HEK293 (cell line): Measurements from ENCODE around the gene CDYL.

ENCODE experiments used
- CTCF ChIA-PET: fragments of 350-600 bp; formaldehyde crosslinking; extraction: SDS; loops from one replicate; lab custom pipeline; 2021; ENCODE audit warnings: antibody characterized with exemption; lab: Yijun Ruan, JAX
- POLR2A ChIA-PET: fragments of 300-600 bp; formaldehyde crosslinking; extraction: SDS; loops from one replicate; lab custom pipeline; 2020; ENCODE audit warnings: antibody characterized with exemption, inconsistent platforms; lab: Yijun Ruan, JAX
- H3K27ac ChIP-seq: fragments of 200-500 bp; sonication (Bioruptor generic); 2 replicates; pipeline ENCODE4 v1.5.1; 2014; ENCODE audit warnings: low read depth, low read length, control low read depth, inconsistent platforms; ENCODE audit errors: extremely low read depth
- H3K36me3 ChIP-seq, 2 experiments: fragments of 200-500 bp in 1 of 2; sonication (Bioruptor generic) in 1 of 2; 1 replicate in 1 of 2; 2 replicates in 1 of 2; pipeline ENCODE4 v1.5.1; 2014 to 2017; ENCODE audit warnings: inconsistent platforms in 2 of 2, low read length in 2 of 2; ENCODE audit not compliant: control insufficient read depth in 2 of 2, insufficient read depth in 1 of 2
- H3K4me1 ChIP-seq: fragments of 200-500 bp; sonication (Bioruptor generic); 2 replicates; pipeline ENCODE4 v1.5.1; 2014; ENCODE audit warnings: mild to moderate bottlenecking, low read length, inconsistent platforms; ENCODE audit not compliant: control insufficient read depth, insufficient read depth
- H3K4me3 ChIP-seq: 2 replicates; pipeline ENCODE4 v1.5.1; 2011; ENCODE audit warnings: low read depth, mild to moderate bottlenecking, control low read depth, low read length, moderate library complexity
- H3K9me3 ChIP-seq: fragments of 200-500 bp; sonication (Bioruptor generic); 2 replicates; pipeline ENCODE4 v1.5.1; 2014; ENCODE audit warnings: low read depth, low read length, inconsistent platforms; ENCODE audit not compliant: control insufficient read depth, insufficient read depth
- FEZF1 ChIP-seq: fragments of 450-650 bp; formaldehyde crosslinking; IDR thresholded peaks from 2 replicates; pipeline ENCODE4 v1.5.1; 2016; ENCODE audit warnings: missing biosample characterization, missing genetic modification characterization
- GFI1B ChIP-seq: fragments of 450-650 bp; formaldehyde crosslinking; IDR thresholded peaks from 2 replicates; pipeline ENCODE4 v1.5.1; 2016; ENCODE audit warnings: missing biosample characterization, missing genetic modification characterization
- HOXC10 ChIP-seq: sonication (generic); formaldehyde crosslinking; IDR thresholded peaks from 2 replicates; pipeline ENCODE4 v1.8.1; 2023; ENCODE audit warnings: mild to moderate bottlenecking, missing genetic modification reagents
- PBX3 ChIP-seq: sonication (generic); formaldehyde crosslinking; IDR thresholded peaks from 2 replicates; pipeline ENCODE4 v1.8.1; 2022; ENCODE audit warnings: mild to moderate bottlenecking, moderate library complexity, missing genetic modification reagents
- PRDM6 ChIP-seq: fragments of 450-650 bp; formaldehyde crosslinking; IDR thresholded peaks from 2 replicates; pipeline ENCODE4 v1.5.1; 2017; ENCODE audit warnings: missing biosample characterization, missing genetic modification characterization
- SCRT2 ChIP-seq: fragments of 450-650 bp; formaldehyde crosslinking; IDR thresholded peaks from 2 replicates; pipeline ENCODE4 v1.5.1; 2016; ENCODE audit warnings: missing biosample characterization, missing genetic modification characterization
- WT1 ChIP-seq: fragments of 450-650 bp; formaldehyde crosslinking; IDR thresholded peaks from 2 replicates; pipeline ENCODE4 v1.5.1; 2016; ENCODE audit warnings: missing biosample characterization, missing genetic modification characterization
- YY1 ChIP-seq: fragments of 450-650 bp; formaldehyde crosslinking; IDR thresholded peaks from 2 replicates; pipeline ENCODE4 v1.5.1; 2018; ENCODE audit warnings: missing biosample characterization, missing genetic modification characterization
- ZBTB48 ChIP-seq: fragments of 450-650 bp; formaldehyde crosslinking; IDR thresholded peaks from 2 replicates; pipeline ENCODE4 v1.5.1; 2016; ENCODE audit warnings: missing biosample characterization, missing genetic modification characterization
- ZNF132 ChIP-seq: fragments of 450-650 bp; formaldehyde crosslinking; IDR thresholded peaks from 2 replicates; pipeline ENCODE4 v1.5.1; 2017; ENCODE audit warnings: missing biosample characterization, missing genetic modification characterization, borderline replicate concordance
- ZNF169 ChIP-seq: fragments of 450-650 bp; formaldehyde crosslinking; IDR thresholded peaks from 2 replicates; pipeline ENCODE4 v1.5.1; 2016; ENCODE audit warnings: missing biosample characterization, missing genetic modification characterization
- ZNF211 ChIP-seq: fragments of 450-650 bp; formaldehyde crosslinking; IDR thresholded peaks from 2 replicates; pipeline ENCODE4 v1.5.1; 2016; ENCODE audit warnings: low read depth, missing biosample characterization, missing genetic modification characterization
- ZNF426 ChIP-seq: fragments of 450-650 bp; formaldehyde crosslinking; IDR thresholded peaks from 2 replicates; pipeline ENCODE4 v1.5.1; 2017; ENCODE audit warnings: missing biosample characterization, missing genetic modification characterization, mild to moderate bottlenecking, inconsistent platforms, moderate library complexity
- ZNF561 ChIP-seq: fragments of 450-650 bp; IDR thresholded peaks from 2 replicates; pipeline ENCODE4 v1.5.1; 2018; ENCODE audit warnings: missing biosample characterization, missing genetic modification characterization, borderline replicate concordance
- ZNF626 ChIP-seq: fragments of 450-650 bp; sonication (Bioruptor Pico); formaldehyde crosslinking; IDR thresholded peaks from 2 replicates; pipeline ENCODE4 v1.5.1; 2018; ENCODE audit warnings: missing biosample characterization, missing genetic modification characterization, inconsistent platforms
- ZNF629 ChIP-seq: fragments of 450-650 bp; formaldehyde crosslinking; IDR thresholded peaks from 2 replicates; pipeline ENCODE4 v1.5.1; 2017; ENCODE audit warnings: missing biosample characterization, missing genetic modification characterization
- ZNF677 ChIP-seq: fragments of 450-650 bp; IDR thresholded peaks from 2 replicates; pipeline ENCODE4 v1.5.0; 2018; ENCODE audit warnings: missing biosample characterization, mild to moderate bottlenecking, missing genetic modification characterization, moderate library complexity
- TF ChIP-seq, protein P1 (sequence below): fragments of 450-650 bp; IDR thresholded peaks from 2 replicates; pipeline ENCODE4 v1.5.1; 2018; ENCODE audit warnings: missing biosample characterization, missing genetic modification characterization
- TF ChIP-seq, protein P2 (sequence below): fragments of 450-650 bp; formaldehyde crosslinking; IDR thresholded peaks from 2 replicates; pipeline ENCODE4 v1.5.1; 2016; ENCODE audit warnings: missing biosample characterization, missing genetic modification characterization
- TF ChIP-seq, protein P3 (sequence below): fragments of 450-650 bp; formaldehyde crosslinking; IDR thresholded peaks from 2 replicates; pipeline ENCODE4 v1.5.1; 2016; ENCODE audit warnings: missing biosample characterization, missing genetic modification characterization, low read depth
- TF ChIP-seq, protein P4 (sequence below): fragments of 450-650 bp; formaldehyde crosslinking; IDR thresholded peaks from 2 replicates; pipeline ENCODE4 v1.5.1; 2016; ENCODE audit warnings: missing biosample characterization, missing genetic modification characterization

CDYL gene

GRCh38 chr6:4910037-4910760 is 134.0 kb downstream of the CDYL start:
- H3K9me3 ChIP-seq: no peaks in the 10 kb centered on the region
- TF ChIP-seq ZNF677 (tag by site-specific recombination) (no peak), ZNF561 (tag by site-specific recombination) (no peak), WT1 (tag by site-specific recombination) (peak; percentile 28; the same call in 1 of the 2 replicates), ZNF132 (tag by site-specific recombination) (no peak), SCRT2 (tag by site-specific recombination) (peak; percentile 73; the same call in 1 of the 2 replicates), HOXC10 (CRISPR knock-in tag) (no peak), ZBTB48 (tag by site-specific recombination) (no peak), GFI1B (tag by site-specific recombination) (peak; percentile 92)
- TF ChIP-seq, protein P1, sequence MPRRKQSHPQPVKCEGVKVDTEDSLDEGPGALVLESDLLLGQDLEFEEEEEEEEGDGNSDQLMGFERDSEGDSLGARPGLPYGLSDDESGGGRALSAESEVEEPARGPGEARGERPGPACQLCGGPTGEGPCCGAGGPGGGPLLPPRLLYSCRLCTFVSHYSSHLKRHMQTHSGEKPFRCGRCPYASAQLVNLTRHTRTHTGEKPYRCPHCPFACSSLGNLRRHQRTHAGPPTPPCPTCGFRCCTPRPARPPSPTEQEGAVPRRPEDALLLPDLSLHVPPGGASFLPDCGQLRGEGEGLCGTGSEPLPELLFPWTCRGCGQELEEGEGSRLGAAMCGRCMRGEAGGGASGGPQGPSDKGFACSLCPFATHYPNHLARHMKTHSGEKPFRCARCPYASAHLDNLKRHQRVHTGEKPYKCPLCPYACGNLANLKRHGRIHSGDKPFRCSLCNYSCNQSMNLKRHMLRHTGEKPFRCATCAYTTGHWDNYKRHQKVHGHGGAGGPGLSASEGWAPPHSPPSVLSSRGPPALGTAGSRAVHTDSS (tag by site-specific recombination): no peak
- TF ChIP-seq, protein P2, sequence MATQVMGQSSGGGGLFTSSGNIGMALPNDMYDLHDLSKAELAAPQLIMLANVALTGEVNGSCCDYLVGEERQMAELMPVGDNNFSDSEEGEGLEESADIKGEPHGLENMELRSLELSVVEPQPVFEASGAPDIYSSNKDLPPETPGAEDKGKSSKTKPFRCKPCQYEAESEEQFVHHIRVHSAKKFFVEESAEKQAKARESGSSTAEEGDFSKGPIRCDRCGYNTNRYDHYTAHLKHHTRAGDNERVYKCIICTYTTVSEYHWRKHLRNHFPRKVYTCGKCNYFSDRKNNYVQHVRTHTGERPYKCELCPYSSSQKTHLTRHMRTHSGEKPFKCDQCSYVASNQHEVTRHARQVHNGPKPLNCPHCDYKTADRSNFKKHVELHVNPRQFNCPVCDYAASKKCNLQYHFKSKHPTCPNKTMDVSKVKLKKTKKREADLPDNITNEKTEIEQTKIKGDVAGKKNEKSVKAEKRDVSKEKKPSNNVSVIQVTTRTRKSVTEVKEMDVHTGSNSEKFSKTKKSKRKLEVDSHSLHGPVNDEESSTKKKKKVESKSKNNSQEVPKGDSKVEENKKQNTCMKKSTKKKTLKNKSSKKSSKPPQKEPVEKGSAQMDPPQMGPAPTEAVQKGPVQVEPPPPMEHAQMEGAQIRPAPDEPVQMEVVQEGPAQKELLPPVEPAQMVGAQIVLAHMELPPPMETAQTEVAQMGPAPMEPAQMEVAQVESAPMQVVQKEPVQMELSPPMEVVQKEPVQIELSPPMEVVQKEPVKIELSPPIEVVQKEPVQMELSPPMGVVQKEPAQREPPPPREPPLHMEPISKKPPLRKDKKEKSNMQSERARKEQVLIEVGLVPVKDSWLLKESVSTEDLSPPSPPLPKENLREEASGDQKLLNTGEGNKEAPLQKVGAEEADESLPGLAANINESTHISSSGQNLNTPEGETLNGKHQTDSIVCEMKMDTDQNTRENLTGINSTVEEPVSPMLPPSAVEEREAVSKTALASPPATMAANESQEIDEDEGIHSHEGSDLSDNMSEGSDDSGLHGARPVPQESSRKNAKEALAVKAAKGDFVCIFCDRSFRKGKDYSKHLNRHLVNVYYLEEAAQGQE (tag by site-specific recombination): no peak
- TF ChIP-seq, all 188 proteins: peak for 3
- Histone ChIP-seq H3K27ac (no peak overlapping the region; the same call in 1 of the 2 replicates), H3K36me3 (peaks cover 0 to 3% of the 10 kb centered on the region in 2 experiments; a peak in 1 of 3 replicates), H3K4me3 (no peak overlapping the region), H3K4me1 (peaks cover 18% of the 10 kb centered on the region)
- ChIA-PET CTCF (interaction anchor here (0.6 kb wide), 1 partner anchor 130 kb away, joined by 3 read pairs; no protein-coding TSS in a partner anchor), POLR2A (no interaction called here)

- peaks cover 0 to 3% of the 10 kb centered on the region in 2 experiments; a peak in 1 of 3 replicates for H3K36me3 ChIP-seq
- no peak overlapping the region for H3K4me3 ChIP-seq
- no peaks in the 10 kb centered on the region for H3K9me3 ChIP-seq
- H3K4me1 ChIP-seq: peaks cover 18% of the 10 kb centered on the region
- POLR2A ChIA-PET: no interaction called here
- CTCF ChIA-PET: no interaction called here
- H3K27ac ChIP-seq: no peak overlapping the region
- TF ChIP-seq ZNF629 (tag by site-specific recombination) (no peak), ZNF169 (tag by site-specific recombination) (no peak), ZNF426 (tag by site-specific recombination) (no peak), FEZF1 (tag by site-specific recombination) (no peak), PBX3 (CRISPR knock-in tag) (no peak), PRDM6 (no peak), YY1 (tag by site-specific recombination) (no peak), ZNF211 (tag by site-specific recombination) (no peak), ZNF626 (tag by site-specific recombination) (no peak)
- TF ChIP-seq, protein P3, sequence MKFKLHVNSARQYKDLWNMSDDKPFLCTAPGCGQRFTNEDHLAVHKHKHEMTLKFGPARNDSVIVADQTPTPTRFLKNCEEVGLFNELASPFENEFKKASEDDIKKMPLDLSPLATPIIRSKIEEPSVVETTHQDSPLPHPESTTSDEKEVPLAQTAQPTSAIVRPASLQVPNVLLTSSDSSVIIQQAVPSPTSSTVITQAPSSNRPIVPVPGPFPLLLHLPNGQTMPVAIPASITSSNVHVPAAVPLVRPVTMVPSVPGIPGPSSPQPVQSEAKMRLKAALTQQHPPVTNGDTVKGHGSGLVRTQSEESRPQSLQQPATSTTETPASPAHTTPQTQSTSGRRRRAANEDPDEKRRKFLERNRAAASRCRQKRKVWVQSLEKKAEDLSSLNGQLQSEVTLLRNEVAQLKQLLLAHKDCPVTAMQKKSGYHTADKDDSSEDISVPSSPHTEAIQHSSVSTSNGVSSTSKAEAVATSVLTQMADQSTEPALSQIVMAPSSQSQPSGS: no peak
- TF ChIP-seq, protein P4, sequence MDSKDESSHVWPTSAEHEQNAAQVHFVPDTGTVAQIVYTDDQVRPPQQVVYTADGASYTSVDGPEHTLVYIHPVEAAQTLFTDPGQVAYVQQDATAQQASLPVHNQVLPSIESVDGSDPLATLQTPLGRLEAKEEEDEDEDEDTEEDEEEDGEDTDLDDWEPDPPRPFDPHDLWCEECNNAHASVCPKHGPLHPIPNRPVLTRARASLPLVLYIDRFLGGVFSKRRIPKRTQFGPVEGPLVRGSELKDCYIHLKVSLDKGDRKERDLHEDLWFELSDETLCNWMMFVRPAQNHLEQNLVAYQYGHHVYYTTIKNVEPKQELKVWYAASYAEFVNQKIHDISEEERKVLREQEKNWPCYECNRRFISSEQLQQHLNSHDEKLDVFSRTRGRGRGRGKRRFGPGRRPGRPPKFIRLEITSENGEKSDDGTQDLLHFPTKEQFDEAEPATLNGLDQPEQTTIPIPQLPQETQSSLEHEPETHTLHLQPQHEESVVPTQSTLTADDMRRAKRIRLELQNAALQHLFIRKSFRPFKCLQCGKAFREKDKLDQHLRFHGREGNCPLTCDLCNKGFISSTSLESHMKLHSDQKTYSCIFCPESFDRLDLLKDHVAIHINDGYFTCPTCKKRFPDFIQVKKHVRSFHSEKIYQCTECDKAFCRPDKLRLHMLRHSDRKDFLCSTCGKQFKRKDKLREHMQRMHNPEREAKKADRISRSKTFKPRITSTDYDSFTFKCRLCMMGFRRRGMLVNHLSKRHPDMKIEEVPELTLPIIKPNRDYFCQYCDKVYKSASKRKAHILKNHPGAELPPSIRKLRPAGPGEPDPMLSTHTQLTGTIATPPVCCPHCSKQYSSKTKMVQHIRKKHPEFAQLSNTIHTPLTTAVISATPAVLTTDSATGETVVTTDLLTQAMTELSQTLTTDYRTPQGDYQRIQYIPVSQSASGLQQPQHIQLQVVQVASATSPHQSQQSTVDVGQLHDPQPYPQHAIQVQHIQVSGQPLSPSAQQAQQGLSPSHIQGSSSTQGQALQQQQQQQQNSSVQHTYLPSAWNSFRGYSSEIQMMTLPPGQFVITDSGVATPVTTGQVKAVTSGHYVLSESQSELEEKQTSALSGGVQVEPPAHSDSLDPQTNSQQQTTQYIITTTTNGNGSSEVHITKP (tag by site-specific recombination): no peak
Observed at GRCh38 chr6:4912559-4912958, 136.4 kb downstream of the CDYL start.
